Coronary artery (tissue), 2 donors: ENCODE results near the gene FBXW7.

Experiments used
- DNase-seq: peaks from one replicate; pipeline ENCODE4 v3.0.0-alpha.2; 2017; ENCODE audit warnings: low spot score
- H3K27ac ChIP-seq, 2 donors: fragments of 200-600 bp; sonication (generic); one replicate each; pipeline ENCODE4 v1.5.1; 2016 to 2019
- H3K4me3 ChIP-seq: fragments of 200-600 bp; sonication (generic); 2 replicates; pipeline ENCODE4 v1.5.1; 2016; ENCODE audit warnings: mild to moderate bottlenecking, moderate library complexity
- TF ChIP-seq, protein P1 (sequence below): fragments of 200-600 bp; sonication (generic); IDR thresholded peaks from one replicate; pipeline ENCODE4 v1.5.1; 2019; ENCODE audit warnings: antibody characterized with exemption

Gene FBXW7

DNA sequence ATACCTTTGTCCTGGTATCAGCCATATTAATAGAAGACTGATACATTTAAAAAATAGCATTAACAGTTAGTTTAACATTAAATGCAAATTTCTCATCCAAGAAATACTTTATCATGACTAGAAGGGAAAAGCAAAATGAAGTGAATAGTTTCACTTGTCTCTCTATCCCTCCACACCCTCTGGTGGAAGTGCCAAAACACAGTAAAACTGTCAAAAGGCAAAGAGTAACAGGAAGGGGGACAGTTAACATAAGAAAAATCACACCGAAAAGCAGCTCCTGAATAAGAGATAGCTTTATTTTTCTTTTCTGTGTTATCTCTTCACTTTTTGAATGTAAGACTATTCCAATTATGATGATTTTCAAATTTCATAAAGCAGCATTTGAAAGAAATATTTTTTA, 187.2 kb downstream of the FBXW7 start:
- DNase-seq: no peak
- Histone ChIP-seq H3K27ac (no peak overlapping the region), H3K4me3 (no peak overlapping the region)
- TF ChIP-seq, protein P1, sequence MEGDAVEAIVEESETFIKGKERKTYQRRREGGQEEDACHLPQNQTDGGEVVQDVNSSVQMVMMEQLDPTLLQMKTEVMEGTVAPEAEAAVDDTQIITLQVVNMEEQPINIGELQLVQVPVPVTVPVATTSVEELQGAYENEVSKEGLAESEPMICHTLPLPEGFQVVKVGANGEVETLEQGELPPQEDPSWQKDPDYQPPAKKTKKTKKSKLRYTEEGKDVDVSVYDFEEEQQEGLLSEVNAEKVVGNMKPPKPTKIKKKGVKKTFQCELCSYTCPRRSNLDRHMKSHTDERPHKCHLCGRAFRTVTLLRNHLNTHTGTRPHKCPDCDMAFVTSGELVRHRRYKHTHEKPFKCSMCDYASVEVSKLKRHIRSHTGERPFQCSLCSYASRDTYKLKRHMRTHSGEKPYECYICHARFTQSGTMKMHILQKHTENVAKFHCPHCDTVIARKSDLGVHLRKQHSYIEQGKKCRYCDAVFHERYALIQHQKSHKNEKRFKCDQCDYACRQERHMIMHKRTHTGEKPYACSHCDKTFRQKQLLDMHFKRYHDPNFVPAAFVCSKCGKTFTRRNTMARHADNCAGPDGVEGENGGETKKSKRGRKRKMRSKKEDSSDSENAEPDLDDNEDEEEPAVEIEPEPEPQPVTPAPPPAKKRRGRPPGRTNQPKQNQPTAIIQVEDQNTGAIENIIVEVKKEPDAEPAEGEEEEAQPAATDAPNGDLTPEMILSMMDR: no peak

DNA sequence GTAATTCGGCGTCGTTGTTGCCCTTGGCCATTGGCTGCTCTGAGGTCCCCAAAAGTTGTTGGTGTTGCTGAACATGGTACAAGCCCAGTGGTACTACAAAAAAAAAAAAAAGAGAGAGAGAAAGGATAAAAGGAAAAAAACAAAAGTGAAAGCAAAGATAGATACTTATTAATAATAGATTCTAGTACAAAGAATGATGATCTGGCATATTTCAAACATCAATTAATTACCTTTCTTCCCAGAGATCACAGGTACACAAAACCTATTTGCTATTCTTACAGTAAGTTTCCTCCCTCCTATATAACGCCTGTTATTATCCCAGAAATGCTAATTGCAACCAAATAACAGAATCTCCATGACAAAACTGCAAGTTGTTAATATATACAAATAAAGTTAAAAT, 188.9 kb downstream of the FBXW7 start:
- H3K27ac ChIP-seq: no peak overlapping the region

DNA sequence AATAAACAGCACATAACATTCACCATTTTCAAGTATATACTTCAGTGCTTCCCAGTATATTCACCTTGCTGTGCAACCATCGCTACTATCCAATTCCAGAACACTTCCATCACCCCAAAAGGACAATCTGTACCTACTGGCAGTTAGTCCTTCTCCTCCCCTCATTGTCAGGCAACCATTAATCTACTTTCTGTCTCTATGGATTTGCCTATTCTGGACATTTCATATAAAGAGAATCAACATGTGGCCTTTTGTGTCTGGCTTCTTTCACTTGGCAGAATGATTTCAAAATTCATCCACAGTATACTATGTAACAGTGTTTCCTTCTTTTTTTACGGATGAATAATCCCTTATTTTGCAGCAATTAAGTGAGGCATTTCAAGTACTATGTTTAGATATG, 189.4 kb downstream of the FBXW7 start:
- no peak for DNase-seq
- TF ChIP-seq, protein P1: no peak
- no peak overlapping the region for H3K4me3 ChIP-seq
- no peak overlapping the region for H3K27ac ChIP-seq

More for the DNA sequence above, 188.9 kb downstream of the FBXW7 start:
- H3K4me3 ChIP-seq: no peak overlapping the region
- no peak for DNase-seq
- TF ChIP-seq, protein P1: no peak

DNA sequence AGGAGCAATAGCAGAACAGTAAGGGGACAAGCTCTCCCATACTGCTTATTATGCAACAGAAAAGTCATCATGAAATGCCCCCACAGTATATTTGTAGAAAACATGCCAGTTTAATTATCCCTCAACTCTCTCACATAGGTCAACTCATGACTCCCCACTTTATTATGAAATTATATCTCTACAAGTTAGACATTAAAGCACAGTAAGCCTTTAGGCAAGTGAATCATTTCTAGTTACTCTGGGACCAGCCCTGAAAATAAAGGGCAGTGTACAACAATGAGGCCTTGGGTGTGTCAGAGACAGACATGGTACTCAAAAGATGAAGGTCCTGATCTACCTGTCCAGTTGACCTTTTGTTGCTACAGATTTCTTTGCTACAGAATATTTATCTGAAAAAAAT, 191.9 kb downstream of the FBXW7 start:
- TF ChIP-seq, protein P1: no peak
- Histone ChIP-seq H3K4me3 (no peak overlapping the region), H3K27ac (no peak overlapping the region)
- DNase-seq: no peak

DNA sequence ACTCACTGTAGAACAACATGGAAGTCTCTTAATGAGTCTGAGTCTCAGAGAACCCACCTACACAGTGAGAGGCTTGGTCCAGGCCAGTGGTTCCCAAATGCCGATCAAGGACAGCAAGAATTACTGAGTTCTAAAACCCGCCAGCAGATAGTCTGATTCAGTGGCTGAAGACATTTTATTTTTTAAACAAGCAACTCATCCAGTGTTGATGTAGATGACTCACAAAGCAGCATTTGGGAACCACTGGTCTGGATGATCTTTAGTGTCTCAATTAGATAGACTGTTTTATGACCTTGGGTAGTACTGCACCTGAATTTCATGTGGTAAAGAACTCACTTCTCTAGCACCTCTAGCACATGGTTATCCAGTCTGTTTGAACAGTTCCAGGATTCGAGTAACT, 193.6 kb downstream of the FBXW7 start:
- TF ChIP-seq, protein P1: no peak
- no peak overlapping the region for H3K27ac ChIP-seq
- H3K4me3 ChIP-seq: no peak overlapping the region
- no peak for DNase-seq

DNA sequence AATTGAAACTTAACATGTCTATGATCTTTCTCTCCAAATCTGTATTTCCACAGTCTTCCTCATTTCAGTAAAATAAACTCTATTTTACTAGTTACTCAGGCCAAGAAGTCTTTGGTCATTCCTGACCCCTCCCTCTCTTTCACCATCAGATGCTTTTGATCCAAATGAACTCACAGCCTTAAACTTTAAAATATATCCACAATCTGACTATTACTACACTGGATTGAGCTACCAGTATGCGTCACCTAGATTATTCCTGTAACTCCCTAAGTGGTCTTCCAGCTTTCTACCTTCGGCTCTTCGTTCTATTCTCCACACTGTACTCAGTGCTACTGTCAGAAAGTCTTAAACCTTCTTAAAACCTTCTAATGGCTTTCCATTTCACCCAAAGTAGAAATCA, 195.1 kb downstream of the FBXW7 start:
- Histone ChIP-seq H3K27ac (no peak overlapping the region), H3K4me3 (no peak overlapping the region)
- no peak for DNase-seq
- TF ChIP-seq, protein P1: no peak

DNA sequence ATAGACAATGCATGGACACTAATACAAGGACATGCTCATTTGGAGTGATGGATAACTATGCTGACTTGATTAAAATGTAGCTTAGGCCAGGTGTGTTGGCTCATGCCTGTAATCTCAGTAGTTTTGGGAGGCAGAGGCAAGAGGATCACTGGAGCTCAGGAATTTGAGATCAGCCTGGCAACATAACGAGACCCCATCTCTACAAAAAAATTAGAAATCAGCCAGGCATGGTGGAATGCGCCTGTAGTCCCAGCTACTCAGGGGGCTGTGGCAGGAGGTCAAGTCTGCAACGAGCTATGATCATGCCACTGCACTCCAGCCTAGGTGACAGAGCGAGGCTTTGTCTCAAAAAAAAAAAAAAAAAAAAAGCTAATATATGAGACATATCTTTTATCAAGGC, 196.3 kb downstream of the FBXW7 start:
- Histone ChIP-seq H3K27ac (no peak overlapping the region), H3K4me3 (no peak overlapping the region)
- TF ChIP-seq, protein P1: no peak
- no peak for DNase-seq
